HUDEP-2 (cell line): ENCODE data around the gene RANGRF.

Experiments
- DNase-seq, 76 experiments: peaks; one replicate each; lab custom pipeline; 2025; ENCODE audit not compliant: unreplicated experiment in 76 of 76; lab: John Stamatoyannopoulos, UW

RANGRF gene

GRCh38 chr17:8312726-8313600, 24.5 kb downstream of the RANGRF start:
- DNase-seq: no peak

- no peak for DNase-seq
Measured at GRCh38 chr17:8314797-8315763, 26.6 kb downstream of the RANGRF start.

- DNase-seq: no peak
Measured at GRCh38 chr17:8315764-8316217, 27.3 kb downstream of the RANGRF start.

- no peak for DNase-seq
Measured at GRCh38 chr17:8318010-8318935, 29.8 kb downstream of the RANGRF start.

DNA sequence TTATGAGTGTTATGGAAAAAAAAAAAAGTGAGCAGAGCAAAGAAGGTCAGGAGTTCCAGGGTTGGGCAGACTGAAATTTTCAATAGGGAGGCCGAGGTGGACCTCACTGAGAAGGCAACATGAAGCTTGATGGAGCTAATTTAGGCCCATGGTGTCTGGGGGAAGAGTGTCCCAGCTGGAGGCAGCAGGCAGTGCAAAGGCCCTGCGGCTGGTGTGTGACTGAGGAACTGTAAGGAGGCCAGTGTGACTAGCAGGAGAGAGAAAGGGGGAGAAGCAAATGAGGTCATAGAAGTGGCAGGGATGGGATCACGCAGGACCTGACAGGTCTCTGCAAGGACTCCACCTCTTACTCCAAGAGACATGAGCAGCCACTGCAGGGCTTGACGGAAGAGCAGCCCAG, 31.8 kb downstream of the RANGRF start:
- no peak for DNase-seq

GRCh38 chr17:8320990-8321389, 32.5 kb downstream of the RANGRF start:
- peak in 1 of 76 experiments; percentile 12 for DNase-seq

GRCh38 chr17:8322061-8322460, 33.6 kb downstream of the RANGRF start:
- DNase-seq: peak in 4 of 76 experiments; percentile 7 to 20 (median 11)

DNA sequence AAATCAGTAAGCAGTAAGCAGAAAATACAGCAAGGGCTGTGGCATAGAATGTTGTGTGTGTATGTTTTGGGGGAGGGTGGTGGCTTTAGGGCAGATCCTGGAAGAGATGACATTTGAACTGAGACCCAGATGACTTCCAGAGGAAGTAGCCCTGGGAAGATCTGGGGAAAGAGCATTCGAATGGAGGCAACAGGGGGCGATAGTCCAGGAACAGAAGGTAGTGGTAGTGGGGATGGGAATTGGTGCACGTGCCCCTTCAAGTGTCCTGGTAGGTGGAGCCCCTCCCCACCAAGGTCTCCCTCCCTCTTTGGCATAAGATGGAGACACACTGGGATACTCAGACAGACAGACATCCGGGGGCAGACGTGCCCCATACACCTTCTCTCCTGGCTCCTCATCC, 35.7 kb downstream of the RANGRF start:
- no peak for DNase-seq

GRCh38 chr17:8324923-8325322, 36.5 kb downstream of the RANGRF start:
- no peak for DNase-seq

- DNase-seq: peak in 63 of 76 experiments; percentile 15 to 86 (median 59)
Measured at GRCh38 chr17:8326511-8327302, 38.2 kb downstream of the RANGRF start.

- DNase-seq: no peak
Measured at GRCh38 chr17:8327303-8327649, 38.8 kb downstream of the RANGRF start.

GRCh38 chr17:8332128-8332527, 43.7 kb downstream of the RANGRF start:
- no peak for DNase-seq

DNA sequence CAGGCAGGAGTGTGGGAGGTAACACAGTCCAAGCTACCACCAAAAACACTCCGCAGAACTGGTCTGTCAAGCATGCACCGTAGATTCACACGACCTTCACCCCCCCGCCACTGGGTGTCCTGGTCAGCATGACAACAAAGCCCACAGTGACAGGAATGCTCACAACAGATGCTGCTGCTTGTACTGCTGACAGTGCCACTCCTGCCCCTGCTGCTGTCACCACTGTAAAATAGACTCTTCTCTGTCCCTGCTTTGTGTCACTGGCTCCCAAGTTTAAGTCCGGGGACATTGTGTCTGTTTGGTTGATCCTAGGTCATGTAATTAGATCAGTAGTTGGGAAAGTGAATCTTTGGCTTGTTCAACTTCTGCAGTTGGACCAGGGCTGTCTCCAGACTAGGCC, 44.2 kb downstream of the RANGRF start:
- no peak for DNase-seq

DNA sequence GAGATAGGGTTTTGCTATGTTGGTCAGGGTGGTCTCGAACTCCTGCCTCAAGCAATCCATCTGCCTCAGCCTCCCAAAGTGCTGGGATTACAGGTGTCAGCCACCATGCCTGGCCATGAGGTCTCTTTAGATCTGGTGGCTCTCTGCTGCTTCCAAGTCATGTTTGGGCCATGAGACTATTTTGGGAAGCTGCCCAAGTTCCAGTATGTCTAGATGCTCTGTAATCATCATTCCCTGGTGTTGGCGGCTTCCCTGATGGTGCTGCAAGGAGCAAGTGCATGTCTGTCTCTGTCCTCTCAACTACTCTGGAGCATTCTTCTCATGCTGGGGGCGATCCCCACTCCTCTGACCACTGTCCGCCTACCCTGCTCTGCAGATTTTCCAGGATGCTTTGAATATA, 44.8 kb downstream of the RANGRF start:
- no peak for DNase-seq

DNA sequence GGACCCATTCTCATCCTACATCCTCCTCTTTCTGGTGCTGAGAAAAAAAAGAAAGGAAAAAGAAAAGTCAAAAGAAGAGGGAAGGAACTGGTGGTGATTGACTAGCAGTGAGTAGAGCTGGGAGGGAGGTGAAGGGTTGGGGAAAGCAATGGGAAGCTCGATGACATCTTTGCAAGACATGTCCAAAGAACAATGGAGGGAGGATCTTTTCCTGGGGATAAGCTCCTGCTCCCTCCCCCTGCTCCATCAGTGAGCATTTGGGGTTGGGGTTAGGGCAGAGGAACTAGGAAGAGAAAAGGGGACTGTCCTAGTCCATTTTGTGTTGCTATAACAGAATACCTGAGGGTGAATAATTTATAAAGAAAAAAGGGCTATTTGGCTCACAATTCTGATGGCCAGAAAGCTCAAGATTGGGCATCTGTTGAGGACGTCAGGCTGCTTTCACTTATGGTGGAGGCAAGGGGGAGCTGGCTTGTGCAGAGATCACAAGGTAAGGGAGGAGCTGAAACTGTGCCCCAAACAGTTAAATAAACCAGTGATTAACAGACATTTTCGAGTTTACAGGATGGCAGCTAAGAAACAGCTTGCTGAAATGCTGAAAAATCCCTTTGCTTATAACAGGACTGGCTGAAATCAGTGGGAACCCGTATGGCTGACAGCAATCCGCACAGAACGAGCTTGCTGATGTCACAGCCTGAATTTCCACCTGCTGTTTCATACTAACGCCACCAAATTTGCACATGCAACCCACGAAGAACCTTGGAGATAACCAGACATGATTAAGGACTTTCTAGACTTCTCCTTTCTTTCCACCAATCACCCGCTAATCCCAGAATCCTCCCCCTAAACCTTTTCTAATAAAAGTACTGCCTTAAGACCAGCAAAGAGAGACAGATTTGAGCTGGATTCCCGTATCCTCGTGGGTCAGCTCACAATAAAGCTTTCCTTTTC, 49.6 kb downstream of the RANGRF start:
- DNase-seq: no peak

- no peak for DNase-seq
Measured at GRCh38 chr17:8338753-8339140, 50.3 kb downstream of the RANGRF start.

- no peak for DNase-seq
Measured at GRCh38 chr17:8339540-8339939, 51.1 kb downstream of the RANGRF start, which contains the start of gene ODF4. Gene ODF4, plus strand, starts transcription at chr17:8339840. Its CDS starts 212 bp downstream, at chr17:8340052.
